Stomach (tissue), 9 donors: Measurements from ENCODE around the gene PPP2R2B. TPM values are rescaled to one million over a fixed set of nuclear protein-coding genes. Genes with fewer than 3 reads are reported as not detected.

Experiments
- DNase-seq, 2 donors: peaks; one replicate each; pipeline versions ENCODE4 v3.0.0 to v3.0.0-alpha.2; 2013 to 2019
- H3K27ac ChIP-seq, 5 donors: fragments of 200-600 bp in 4 of 5; sonication (generic) in 4 of 5; one replicate each; pipeline ENCODE4 v1.5.1; 2013 to 2019; ENCODE audit warnings: mild to moderate bottlenecking in 1 of 5, moderate library complexity in 1 of 5
- H3K27me3 ChIP-seq, 3 donors: fragments of 200-600 bp; sonication (generic); one replicate each; pipeline ENCODE4 v1.5.1; 2017 to 2019; ENCODE audit warnings: mixed run types in 1 of 3
- H3K36me3 ChIP-seq, 4 donors: fragments of 200-600 bp; sonication (generic); 1 replicate in 3 of 4; 2 replicates in 1 of 4; pipeline ENCODE4 v1.5.1; 2016 to 2019
- H3K4me1 ChIP-seq, 4 donors: fragments of 200-600 bp; sonication (generic); one replicate each; pipeline ENCODE4 v1.5.1; 2016 to 2019
- H3K4me3 ChIP-seq, 4 donors: fragments of 200-600 bp; sonication (generic) in 3 of 4; one replicate each; pipeline ENCODE4 v1.5.1; 2016 to 2019; ENCODE audit warnings: mild to moderate bottlenecking in 1 of 4
- H3K9me3 ChIP-seq, 4 donors: fragments of 200-600 bp; sonication (generic); one replicate each; pipeline ENCODE4 v1.5.1; 2016 to 2019
- CTCF ChIP-seq, 7 experiments: fragments of 450-650 bp in 4 of 7; fragments of 200-600 bp in 3 of 7; sonication (generic) in 3 of 7; IDR thresholded peaks; one replicate each; pipeline ENCODE4 v1.5.1; 2016 to 2019; ENCODE audit warnings: antibody characterized with exemption in 7 of 7, control low read depth in 2 of 7, mild to moderate bottlenecking in 1 of 7
- EP300 ChIP-seq: sonication (generic); formaldehyde crosslinking; IDR thresholded peaks from one replicate; pipeline ENCODE4 v1.6.1; 2017; ENCODE audit warnings: antibody characterized with exemption
- POLR2A ChIP-seq, 4 donors: fragments of 450-650 bp; IDR thresholded peaks; one replicate each; pipeline ENCODE4 v1.6.1; 2016; ENCODE audit warnings: antibody characterized with exemption in 4 of 4, control low read depth in 2 of 4, mild to moderate bottlenecking in 1 of 4, moderate library complexity in 1 of 4
- POLR2AphosphoS5 ChIP-seq, 3 donors: sonication (generic); formaldehyde crosslinking; IDR thresholded peaks; one replicate each; pipeline ENCODE4 v1.6.1; 2016; ENCODE audit warnings: antibody characterized with exemption in 3 of 3
- WGBS, 5 donors: extraction: QIAGEN DNeasy Blood & Tissue Kit in 3 of 5; methylation state at CpG; one replicate each; pipeline versions ENCODE4 v1.1.5 to v1.1.7; 2013 to 2018; 5-methylcytosine and 5-hydroxymethylcytosine counted together
- intact Hi-C: fragments of 100-400 bp; cut with DNase I; formaldehyde crosslinking; loops from one replicate; pipeline ENCODE4 v1.15.1; 2023; ENCODE audit warnings: low total_unique reads
- polyA plus RNA-seq, 3 donors: library from polyadenylated mRNA; stranded (reverse); fragments of 200-250 nt; gene quantifications; one replicate each; pipeline ENCODE4 v1.2.3, GENCODE V29; 2013
- total RNA-seq, 5 donors: library from RNA; depleted of rRNA; stranded (reverse); fragments of >200 nt; gene quantifications; one replicate each; pipeline versions ENCODE4 v1.1.0 to v1.2.3, GENCODE V29; 2014 to 2016
- donor health status: healthy with polysubstance abuse.
- donor health status: Bipolar disorder and iron deficiency.
- donor health status: healthy.

Gene PPP2R2B
- total and polyA plus RNA-seq, 8 donors = under 0.01 to 4.6 (median 0.75) TPM; not detected in 1

GRCh38 chr5:146717951-146718350 is 160.6 kb downstream of the PPP2R2B start:
- H3K27me3 ChIP-seq = no peaks in the 10 kb centered on the region
- no peak overlapping the region for H3K27ac ChIP-seq
- no peak overlapping the region for H3K4me3 ChIP-seq
- no peak for DNase-seq
- no peaks in the 10 kb centered on the region for H3K4me1 ChIP-seq
- H3K36me3 ChIP-seq = no peaks in the 10 kb centered on the region
- TF ChIP-seq CTCF (IDR thresholded peaks at IDR 0.05) (no peak), EP300 (no peak), POLR2AphosphoS5 (IDR thresholded peaks at IDR 0.05) (no peak), POLR2A (IDR thresholded peaks at IDR 0.05) (no peak)
- WGBS, 5 donors = 47 to 56% (median 48%) methylated on average over 3 of the region's 3 CpGs
- intact Hi-C loops = no loop called here
- no peaks in the 10 kb centered on the region for H3K9me3 ChIP-seq

GRCh38 chr5:146716636-146717035 is 161.9 kb downstream of the PPP2R2B start:
- no peak for DNase-seq
- Histone ChIP-seq H3K27me3 (no peaks in the 10 kb centered on the region), H3K27ac (no peak overlapping the region), H3K9me3 (no peaks in the 10 kb centered on the region), H3K36me3 (no peaks in the 10 kb centered on the region), H3K4me1 (no peaks in the 10 kb centered on the region), H3K4me3 (no peak overlapping the region)
- intact Hi-C loops = no loop called here
- TF ChIP-seq CTCF (IDR thresholded peaks at IDR 0.05) (no peak), POLR2A (IDR thresholded peaks at IDR 0.05) (no peak), EP300 (no peak), POLR2AphosphoS5 (IDR thresholded peaks at IDR 0.05) (no peak)

GRCh38 chr5:146710348-146710747 is 168.2 kb downstream of the PPP2R2B start:
- intact Hi-C loops = no loop called here
- TF ChIP-seq CTCF (IDR thresholded peaks at IDR 0.05) (no peak), POLR2A (IDR thresholded peaks at IDR 0.05) (no peak), EP300 (no peak), POLR2AphosphoS5 (IDR thresholded peaks at IDR 0.05) (no peak)

GRCh38 chr5:146707316-146707715 is 171.2 kb downstream of the PPP2R2B start:
- H3K36me3 ChIP-seq = no peaks in the 10 kb centered on the region
- H3K27me3 ChIP-seq = no peaks in the 10 kb centered on the region
- no peak overlapping the region for H3K27ac ChIP-seq
- no peaks in the 10 kb centered on the region for H3K9me3 ChIP-seq
- DNase-seq = no peak
- WGBS, 5 donors = 79 to 96% (median 88%) methylated on average over 5 to 6 of the region's 6 CpGs
- no peaks in the 10 kb centered on the region for H3K4me1 ChIP-seq
- TF ChIP-seq POLR2A (IDR thresholded peaks at IDR 0.05) = no peak
- TF ChIP-seq EP300 = no peak
- no peak for TF ChIP-seq POLR2AphosphoS5 (IDR thresholded peaks at IDR 0.05)
- no peak for TF ChIP-seq CTCF (IDR thresholded peaks at IDR 0.05)
- no peak overlapping the region for H3K4me3 ChIP-seq
- intact Hi-C loops = no loop called here

More at GRCh38 chr5:146710348-146710747, 168.2 kb downstream of the PPP2R2B start:
- H3K27ac ChIP-seq = no peak overlapping the region
- no peaks in the 10 kb centered on the region for H3K4me1 ChIP-seq
- 64 to 98% (median 91%) methylated on average over 1 of the region's 1 CpG for WGBS, 5 donors
- H3K9me3 ChIP-seq = no peaks in the 10 kb centered on the region
- H3K27me3 ChIP-seq = no peaks in the 10 kb centered on the region
- no peak overlapping the region for H3K4me3 ChIP-seq
- no peak for DNase-seq
- no peaks in the 10 kb centered on the region for H3K36me3 ChIP-seq
